ENCODE measurements around the gene CWC22.
"Not testable (repeated sequence)": the region's sequence is repeated elsewhere in the genome, so short reads cannot be mapped to it uniquely, and the experiment has no call there.

The CWC22 gene

GRCh38 chr2:180016937-180017336 lies 9.8 kb upstream of the CWC22 start:
- no peak overlapping the region for H3K4me3 ChIP-seq (ENCODE audit: low read depth, low read length)

GRCh38 chr2:180015951-180016709 lies 9.0 kb upstream of the CWC22 start:
- no peak for TF ChIP-seq CTCF (IDR thresholded peaks at IDR 0.05; ENCODE audit: borderline replicate concordance, insufficient read depth, low read depth, low read length)
- H3K4me3 ChIP-seq (ENCODE audit: low read depth, low read length): no peak overlapping the region

More at GRCh38 chr2:180016937-180017336, 9.8 kb upstream of the CWC22 start:
- TF ChIP-seq CTCF (IDR thresholded peaks at IDR 0.05; ENCODE audit: borderline replicate concordance, insufficient read depth, low read depth, low read length): no peak

GRCh38 chr2:180012523-180012922 lies 5.4 kb upstream of the CWC22 start:
- no peak for TF ChIP-seq CTCF (IDR thresholded peaks at IDR 0.05; ENCODE audit: borderline replicate concordance, insufficient read depth, low read depth, low read length)
- H3K4me3 ChIP-seq (ENCODE audit: low read depth, low read length): no peak overlapping the region

- no peak for TF ChIP-seq CTCF (IDR thresholded peaks at IDR 0.05; ENCODE audit: borderline replicate concordance, insufficient read depth, low read depth, low read length)
- no peak overlapping the region for H3K4me3 ChIP-seq (ENCODE audit: low read depth, low read length)
Observed at GRCh38 chr2:180010701-180011100, 3.6 kb upstream of the CWC22 start.

- no peak for TF ChIP-seq CTCF (IDR thresholded peaks at IDR 0.05; ENCODE audit: borderline replicate concordance, insufficient read depth, low read depth, low read length)
- peak overlapping the region; percentile 65 for H3K4me3 ChIP-seq (ENCODE audit: low read depth, low read length)
Observed at GRCh38 chr2:180006231-180006630, 866 bp downstream of the CWC22 start.

- H3K4me3 ChIP-seq (ENCODE audit: low read depth, low read length): not testable (repeated sequence)
Observed at GRCh38 chr2:180005465-180005864, 1.6 kb downstream of the CWC22 start.

- H3K4me3 ChIP-seq (ENCODE audit: low read depth, low read length): no peak overlapping the region
- no peak for TF ChIP-seq CTCF (IDR thresholded peaks at IDR 0.05; ENCODE audit: borderline replicate concordance, insufficient read depth, low read depth, low read length)
Observed at GRCh38 chr2:180004731-180005130, 2.4 kb downstream of the CWC22 start.

Data from GM12875 (cell line).